ENCODE measurements around the gene MAPKAP1. TPM values are rescaled to one million over a fixed set of nuclear protein-coding genes. Genes with fewer than 3 reads are reported as not detected.

The MAPKAP1 gene
- total and polyA plus RNA-seq, 9 of the 15 experiments (the other 6 are each of a cell fraction or from before 2014, with no cell fraction given), result 2.6 to 82.1 (median 61.1) TPM

DNA sequence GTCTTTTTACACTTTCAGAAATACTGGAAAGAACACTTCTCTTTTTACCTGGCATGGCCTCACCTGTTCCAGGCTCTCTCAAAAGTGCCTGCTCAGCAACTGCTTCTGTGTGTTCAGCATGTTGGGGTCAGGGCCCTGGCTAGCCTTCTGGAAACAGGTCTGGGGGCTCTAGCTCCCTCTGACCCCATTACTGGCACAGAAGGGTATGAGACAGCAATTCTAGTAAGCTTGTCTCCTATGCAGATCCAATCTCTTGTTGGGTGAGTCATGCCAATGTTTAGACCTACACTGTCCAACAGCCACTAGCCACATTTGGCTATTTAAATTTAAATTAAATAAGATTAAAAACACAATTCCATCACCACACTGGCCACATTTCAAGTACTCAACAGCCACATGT, 80.8 kb downstream of the MAPKAP1 start (continued):
- TF ChIP-seq SRSF1 (IDR thresholded peaks at IDR 0.05; ENCODE audit: low read depth, low read length) (no peak), CHCHD3 (CRISPR knock-in tag; IDR thresholded peaks at IDR 0.05) (no peak), FOS (IDR thresholded peaks at IDR 0.05; ENCODE audit: extremely low read depth, insufficient read length) (no peak), NCOA2 (IDR thresholded peaks at IDR 0.05; ENCODE audit: partially characterized antibody in 2 of 2) (no peak), TRIM28 (IDR thresholded peaks at IDR 0.05) (no peak), CBFB (CRISPR knock-in tag; IDR thresholded peaks at IDR 0.05) (no peak)
- TF ChIP-seq, protein P1, sequence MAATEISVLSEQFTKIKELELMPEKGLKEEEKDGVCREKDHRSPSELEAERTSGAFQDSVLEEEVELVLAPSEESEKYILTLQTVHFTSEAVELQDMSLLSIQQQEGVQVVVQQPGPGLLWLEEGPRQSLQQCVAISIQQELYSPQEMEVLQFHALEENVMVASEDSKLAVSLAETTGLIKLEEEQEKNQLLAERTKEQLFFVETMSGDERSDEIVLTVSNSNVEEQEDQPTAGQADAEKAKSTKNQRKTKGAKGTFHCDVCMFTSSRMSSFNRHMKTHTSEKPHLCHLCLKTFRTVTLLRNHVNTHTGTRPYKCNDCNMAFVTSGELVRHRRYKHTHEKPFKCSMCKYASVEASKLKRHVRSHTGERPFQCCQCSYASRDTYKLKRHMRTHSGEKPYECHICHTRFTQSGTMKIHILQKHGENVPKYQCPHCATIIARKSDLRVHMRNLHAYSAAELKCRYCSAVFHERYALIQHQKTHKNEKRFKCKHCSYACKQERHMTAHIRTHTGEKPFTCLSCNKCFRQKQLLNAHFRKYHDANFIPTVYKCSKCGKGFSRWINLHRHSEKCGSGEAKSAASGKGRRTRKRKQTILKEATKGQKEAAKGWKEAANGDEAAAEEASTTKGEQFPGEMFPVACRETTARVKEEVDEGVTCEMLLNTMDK (IDR thresholded peaks at IDR 0.05; ENCODE audit: borderline replicate concordance, insufficient read depth, low read depth, low read length, poor library complexity, severe bottlenecking), result no peak
- TF ChIP-seq, protein P2, sequence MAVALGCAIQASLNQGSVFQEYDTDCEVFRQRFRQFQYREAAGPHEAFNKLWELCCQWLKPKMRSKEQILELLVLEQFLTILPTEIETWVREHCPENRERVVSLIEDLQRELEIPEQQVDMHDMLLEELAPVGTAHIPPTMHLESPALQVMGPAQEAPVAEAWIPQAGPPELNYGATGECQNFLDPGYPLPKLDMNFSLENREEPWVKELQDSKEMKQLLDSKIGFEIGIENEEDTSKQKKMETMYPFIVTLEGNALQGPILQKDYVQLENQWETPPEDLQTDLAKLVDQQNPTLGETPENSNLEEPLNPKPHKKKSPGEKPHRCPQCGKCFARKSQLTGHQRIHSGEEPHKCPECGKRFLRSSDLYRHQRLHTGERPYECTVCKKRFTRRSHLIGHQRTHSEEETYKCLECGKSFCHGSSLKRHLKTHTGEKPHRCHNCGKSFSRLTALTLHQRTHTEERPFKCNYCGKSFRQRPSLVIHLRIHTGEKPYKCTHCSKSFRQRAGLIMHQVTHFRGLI (CRISPR knock-in tag; IDR thresholded peaks at IDR 0.05), result no peak

DNA sequence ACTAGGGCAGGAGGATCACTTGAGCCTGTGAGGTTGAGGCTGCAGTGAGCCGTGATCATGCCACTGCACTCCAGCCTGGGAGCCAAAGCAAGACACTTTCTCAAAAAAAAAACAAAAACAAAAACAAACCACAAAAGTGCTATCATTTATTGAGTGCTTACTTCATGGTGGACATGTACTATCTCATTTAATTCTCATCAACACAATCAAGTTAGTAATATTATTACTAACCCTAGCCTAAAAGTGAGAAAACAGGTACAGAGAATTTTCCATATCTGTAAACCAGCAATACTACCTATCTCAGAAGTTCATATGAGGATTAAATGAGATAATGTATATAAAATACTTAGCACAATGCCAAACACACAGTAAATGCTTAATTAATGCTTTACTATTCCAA, 85.8 kb downstream of the MAPKAP1 start:
- WGBS (ENCODE audit: insufficient coverage, low coverage, missing lambda C conversion rate), result 100% methylated on average over 1 of the region's 1 CpG
- Histone ChIP-seq H3K27ac (ENCODE audit: extremely low read depth, low read depth, low read length) (no peak overlapping the region), H3K36me3 (ENCODE audit: control insufficient read depth, insufficient read depth, low read length) (no peaks in the 10 kb centered on the region), H2AFZ (ENCODE audit: low read depth, low read length) (no peak overlapping the region), H3K79me2 (ENCODE audit: control insufficient read depth, insufficient read depth, low read length) (no peaks in the 10 kb centered on the region), H3K4me1 (replicated peaks in 1 of 2; ENCODE audit: control insufficient read depth in 2 of 2, insufficient read depth in 2 of 2, low read length in 2 of 2) (peaks cover 0 to 4% of the 10 kb centered on the region in 2 experiments; a peak in 3 of 5 replicates), H3K9me3 (replicated peaks; ENCODE audit: control insufficient read depth, insufficient read depth, low read depth, low read length) (no peaks in the 10 kb centered on the region), H4K20me1 (replicated peaks; ENCODE audit: control insufficient read depth, insufficient read depth, low read length) (no peaks in the 10 kb centered on the region), H3K9ac (ENCODE audit: insufficient read depth in 1 of 2, low read depth in 2 of 2, low read length in 2 of 2) (no peak overlapping the region), H3K9me1 (ENCODE audit: control insufficient read depth, insufficient read depth, low read length) (no peaks in the 10 kb centered on the region), H3K4me2 (ENCODE audit: insufficient read depth, low read length) (no peak overlapping the region), H3K4me3 (no peak overlapping the region), H3K27me3 (ENCODE audit: control insufficient read depth in 2 of 2, insufficient read depth in 2 of 2, low read length in 2 of 2) (no peaks in the 10 kb centered on the region)
- DNase-seq (ENCODE audit: extremely low read depth in 1 of 4, low spot score in 3 of 4) (no peak), FAIRE-seq (no peak), ATAC-seq (no peak)
- ChIA-PET CTCF (ENCODE audit: low intra/inter-chr PET ratio) (no interaction called here), POLR2A (no interaction called here)
- BruUV-seq (replicated peaks), result no TSS peak
- TF ChIP-seq ZNF311 (CRISPR knock-in tag; IDR thresholded peaks at IDR 0.05), result no peak
- no peak for TF ChIP-seq EP300 (IDR thresholded peaks at IDR 0.05; ENCODE audit: low read length)
- no peak for TF ChIP-seq TEAD4 (IDR thresholded peaks at IDR 0.05; ENCODE audit: low read length)
- TF ChIP-seq TEAD4 (CRISPR knock-in tag; IDR thresholded peaks at IDR 0.05; ENCODE audit: borderline replicate concordance), result no peak
- in situ Hi-C loops (cut with MboI) (no loop called here), intact Hi-C loops (cut with micrococcal nuclease) (no loop called here)

Data from K562 (cell line).